ENCODE data around the gene COL11A1.

The COL11A1 gene

DNA sequence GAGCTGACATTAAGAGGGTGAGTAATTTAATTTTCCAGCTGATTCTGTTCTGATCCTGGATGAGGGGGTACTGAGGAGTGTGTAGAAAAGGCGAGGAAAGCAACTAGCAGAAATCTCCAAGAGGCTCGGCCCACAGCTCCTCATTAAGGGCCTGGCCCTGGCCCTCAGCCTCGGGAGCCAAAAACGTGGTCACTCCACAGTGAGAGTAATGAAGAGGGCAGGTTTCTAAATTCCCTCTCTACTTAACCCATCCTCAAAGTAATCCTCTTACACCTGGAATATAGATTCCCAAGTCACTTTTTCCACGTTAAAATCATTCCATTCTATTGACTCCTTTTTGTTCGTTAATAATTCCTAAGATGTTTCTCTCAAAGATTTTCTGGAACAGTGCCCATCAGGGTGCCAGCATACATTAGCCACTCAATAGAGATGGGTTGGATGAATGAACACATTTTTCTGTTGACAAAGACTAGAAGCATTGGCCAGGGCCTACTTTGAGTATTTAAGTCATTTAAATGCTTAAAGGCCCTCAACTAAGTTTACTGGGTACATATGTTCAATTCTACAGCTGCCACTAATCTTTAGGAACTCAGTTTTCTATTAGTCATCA is 1.1 kb upstream of the COL11A1 start:
- TF ChIP-seq, protein P1, sequence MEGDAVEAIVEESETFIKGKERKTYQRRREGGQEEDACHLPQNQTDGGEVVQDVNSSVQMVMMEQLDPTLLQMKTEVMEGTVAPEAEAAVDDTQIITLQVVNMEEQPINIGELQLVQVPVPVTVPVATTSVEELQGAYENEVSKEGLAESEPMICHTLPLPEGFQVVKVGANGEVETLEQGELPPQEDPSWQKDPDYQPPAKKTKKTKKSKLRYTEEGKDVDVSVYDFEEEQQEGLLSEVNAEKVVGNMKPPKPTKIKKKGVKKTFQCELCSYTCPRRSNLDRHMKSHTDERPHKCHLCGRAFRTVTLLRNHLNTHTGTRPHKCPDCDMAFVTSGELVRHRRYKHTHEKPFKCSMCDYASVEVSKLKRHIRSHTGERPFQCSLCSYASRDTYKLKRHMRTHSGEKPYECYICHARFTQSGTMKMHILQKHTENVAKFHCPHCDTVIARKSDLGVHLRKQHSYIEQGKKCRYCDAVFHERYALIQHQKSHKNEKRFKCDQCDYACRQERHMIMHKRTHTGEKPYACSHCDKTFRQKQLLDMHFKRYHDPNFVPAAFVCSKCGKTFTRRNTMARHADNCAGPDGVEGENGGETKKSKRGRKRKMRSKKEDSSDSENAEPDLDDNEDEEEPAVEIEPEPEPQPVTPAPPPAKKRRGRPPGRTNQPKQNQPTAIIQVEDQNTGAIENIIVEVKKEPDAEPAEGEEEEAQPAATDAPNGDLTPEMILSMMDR (IDR thresholded peaks at IDR 0.05) = no peak
- no peak for TF ChIP-seq ZFX (IDR thresholded peaks at IDR 0.05; ENCODE audit: borderline replicate concordance)
- no peak overlapping the region for H3K27ac ChIP-seq

DNA sequence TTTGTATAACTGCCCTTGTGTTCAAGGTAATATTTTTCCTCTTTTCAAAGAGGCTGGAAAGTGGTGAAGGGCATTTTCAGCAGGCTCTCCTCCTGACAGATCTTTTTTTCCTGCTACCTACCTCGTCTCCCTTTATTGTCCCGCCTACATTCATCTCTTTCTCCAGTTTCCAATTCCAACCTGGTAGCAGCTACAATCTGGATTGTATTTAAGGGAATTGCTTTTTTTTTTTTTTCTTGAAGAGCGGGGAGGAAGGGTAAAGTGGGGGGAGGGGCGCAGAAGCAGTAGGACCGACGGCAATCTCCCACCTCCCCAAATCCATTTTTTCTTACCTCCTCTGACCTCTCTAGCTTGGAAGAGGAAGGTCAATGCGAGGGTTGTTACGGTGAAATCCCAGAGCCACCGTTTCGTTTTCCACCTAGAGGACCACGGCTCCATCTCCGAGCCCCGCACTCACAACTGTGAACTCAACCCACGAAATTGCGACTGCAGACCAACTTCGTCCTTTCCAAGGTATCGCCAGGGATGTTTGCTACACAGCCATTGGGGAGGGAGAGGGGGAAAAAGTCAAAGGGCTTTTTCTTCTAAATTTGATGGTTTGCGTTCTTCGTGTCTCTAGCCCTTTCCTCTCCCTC is 464 bp downstream of the COL11A1 start:
- H3K27ac ChIP-seq = no peak overlapping the region
- TF ChIP-seq ZFX (IDR thresholded peaks at IDR 0.05; ENCODE audit: borderline replicate concordance) = no peak
- TF ChIP-seq, protein P1 (IDR thresholded peaks at IDR 0.05) = no peak

DNA sequence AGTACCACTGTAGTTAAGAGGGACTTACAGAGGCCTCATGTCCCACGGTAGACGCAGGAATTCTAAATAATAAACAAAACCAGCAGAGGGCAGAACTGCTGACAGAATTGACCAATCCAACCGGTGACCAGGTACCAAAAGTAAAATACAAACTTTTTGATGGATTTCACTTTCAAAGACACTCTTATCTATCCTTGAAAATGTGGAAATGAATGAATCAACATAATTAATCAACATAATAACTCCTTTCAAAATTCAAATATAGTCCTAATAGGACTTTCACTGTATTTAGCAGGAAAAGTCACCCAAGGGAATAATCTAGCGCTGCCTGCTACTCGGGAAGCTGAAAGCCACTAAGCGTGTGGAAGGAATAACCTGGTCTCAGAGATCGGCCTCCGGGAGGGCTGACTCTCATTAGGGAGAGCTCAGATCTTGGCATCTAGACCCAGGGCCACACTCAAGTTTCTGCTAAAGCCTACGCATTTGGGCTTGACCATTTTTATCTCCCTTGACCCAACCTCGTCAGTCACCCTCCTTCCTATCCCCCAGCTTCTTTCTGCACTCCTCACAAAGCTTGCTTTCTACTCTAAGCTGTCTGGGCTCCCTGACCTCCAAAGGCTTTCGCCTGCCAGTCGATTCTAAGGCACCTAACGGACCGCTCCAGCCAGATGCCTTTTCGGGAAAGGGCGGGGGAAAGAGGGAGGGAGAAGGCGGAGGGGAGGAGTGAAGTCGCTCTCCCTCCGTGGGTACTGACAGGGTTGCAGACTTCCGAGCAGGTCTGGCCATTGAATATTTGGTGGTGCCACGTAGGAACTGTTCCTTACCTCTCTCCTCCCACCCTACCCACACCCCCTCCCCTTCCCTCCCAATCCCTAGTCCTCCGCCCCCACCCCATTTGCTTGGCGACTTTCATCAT is 1.6 kb downstream of the COL11A1 start:
- TF ChIP-seq, protein P1 (IDR thresholded peaks at IDR 0.05) = peak; percentile 80
- TF ChIP-seq ZFX (IDR thresholded peaks at IDR 0.05; ENCODE audit: borderline replicate concordance) = no peak
- no peak overlapping the region for H3K27ac ChIP-seq

DNA sequence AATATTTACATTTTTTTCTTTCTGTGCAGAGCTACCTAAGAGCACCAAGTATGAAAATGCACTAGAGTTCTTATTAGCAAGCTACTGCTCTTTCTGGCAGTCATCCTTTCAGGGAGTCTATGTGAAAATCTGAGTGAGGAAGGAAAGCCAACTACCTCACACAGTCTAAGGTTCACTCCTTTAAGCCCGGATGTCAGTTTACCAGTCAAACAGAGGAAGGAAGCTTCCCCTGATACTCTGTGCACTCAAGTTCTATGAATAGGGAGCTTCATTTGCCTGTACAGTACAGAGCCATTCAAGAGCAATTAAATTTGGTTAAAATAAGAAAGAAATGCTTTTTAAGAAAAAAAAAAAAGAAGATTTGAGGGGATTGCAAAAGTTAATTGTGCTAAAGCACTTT is 6.9 kb downstream of the COL11A1 start:
- TF ChIP-seq, protein P1 (IDR thresholded peaks at IDR 0.05) = no peak
- no peak for TF ChIP-seq ZFX (IDR thresholded peaks at IDR 0.05; ENCODE audit: borderline replicate concordance)
- H3K27ac ChIP-seq = no peak overlapping the region

DNA sequence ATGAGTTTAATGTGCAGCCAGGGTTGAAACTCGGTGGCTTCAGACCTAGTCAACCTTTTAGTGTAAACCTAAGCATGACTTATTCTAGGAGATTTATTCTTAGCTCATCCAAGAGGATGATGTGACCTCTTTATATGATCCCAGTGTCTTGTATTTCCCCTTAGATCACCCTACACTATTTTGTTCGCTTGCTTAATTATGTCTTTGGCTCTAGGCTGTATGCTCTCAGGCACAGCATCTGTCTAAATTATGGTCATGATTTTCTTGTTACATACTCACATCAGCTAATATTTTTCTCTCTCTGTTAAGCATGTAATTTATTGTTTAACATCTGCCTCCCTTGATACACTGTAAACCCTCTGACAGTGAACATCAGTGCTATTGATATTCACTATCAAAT is 19.1 kb downstream of the COL11A1 start:
- no peak overlapping the region for H3K27ac ChIP-seq
- TF ChIP-seq ZFX (IDR thresholded peaks at IDR 0.05; ENCODE audit: borderline replicate concordance) = no peak
- TF ChIP-seq, protein P1 (IDR thresholded peaks at IDR 0.05) = no peak

DNA sequence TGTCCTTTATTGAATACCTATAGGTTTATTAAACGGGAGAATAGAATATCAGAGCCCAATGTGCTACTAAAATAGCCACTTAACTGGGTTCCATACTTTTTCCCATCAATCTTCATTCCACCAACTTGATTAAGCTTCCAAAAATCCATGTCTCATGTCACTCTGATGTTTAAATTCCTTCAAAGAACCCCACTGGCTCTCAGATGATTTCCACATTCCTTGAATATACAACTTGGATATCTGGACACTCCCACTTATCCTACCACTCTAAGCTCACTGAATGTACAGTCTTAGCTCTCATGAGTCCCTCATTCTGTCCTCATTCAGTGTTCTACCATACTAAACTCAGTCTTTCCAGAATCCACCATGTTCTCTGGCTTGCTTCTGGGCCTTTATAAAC is 21.1 kb downstream of the COL11A1 start:
- H3K27ac ChIP-seq = no peak overlapping the region
- TF ChIP-seq, protein P1 (IDR thresholded peaks at IDR 0.05) = no peak
- TF ChIP-seq ZFX (IDR thresholded peaks at IDR 0.05; ENCODE audit: borderline replicate concordance) = no peak
